ENCODE data around the gene TULP4. TPM values are rescaled to one million over a fixed set of nuclear protein-coding genes. Genes with fewer than 3 reads are reported as not detected.
A peak's percentile ranks its signal among the peaks of the same experiment; 100 is the strongest.

Gene TULP4
- total RNA-seq, 1 donor from 2014 or later, result 100 TPM

DNA sequence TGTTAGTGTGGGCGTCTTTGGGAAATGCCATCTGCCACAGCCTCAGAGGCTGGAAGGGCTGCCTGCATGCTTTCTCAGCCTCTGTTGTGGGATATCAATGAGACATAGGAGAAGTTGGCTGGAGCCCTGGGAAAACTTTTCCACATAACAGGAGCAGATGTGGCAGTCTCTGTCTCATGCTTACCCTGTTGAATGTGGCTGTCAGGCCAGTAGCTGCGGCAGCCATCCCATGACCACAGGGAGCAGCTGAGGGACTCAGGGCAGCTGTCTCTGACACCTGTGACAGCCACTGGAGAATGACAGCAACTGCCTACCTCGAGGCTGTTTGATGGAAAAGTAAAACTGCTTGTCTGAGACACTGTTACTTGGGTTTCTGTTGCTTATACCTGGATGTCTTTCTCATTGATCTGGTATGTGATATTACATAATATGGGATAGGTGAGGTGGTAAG is 64.4 kb downstream of the TULP4 start:
- TF ChIP-seq, protein P1, sequence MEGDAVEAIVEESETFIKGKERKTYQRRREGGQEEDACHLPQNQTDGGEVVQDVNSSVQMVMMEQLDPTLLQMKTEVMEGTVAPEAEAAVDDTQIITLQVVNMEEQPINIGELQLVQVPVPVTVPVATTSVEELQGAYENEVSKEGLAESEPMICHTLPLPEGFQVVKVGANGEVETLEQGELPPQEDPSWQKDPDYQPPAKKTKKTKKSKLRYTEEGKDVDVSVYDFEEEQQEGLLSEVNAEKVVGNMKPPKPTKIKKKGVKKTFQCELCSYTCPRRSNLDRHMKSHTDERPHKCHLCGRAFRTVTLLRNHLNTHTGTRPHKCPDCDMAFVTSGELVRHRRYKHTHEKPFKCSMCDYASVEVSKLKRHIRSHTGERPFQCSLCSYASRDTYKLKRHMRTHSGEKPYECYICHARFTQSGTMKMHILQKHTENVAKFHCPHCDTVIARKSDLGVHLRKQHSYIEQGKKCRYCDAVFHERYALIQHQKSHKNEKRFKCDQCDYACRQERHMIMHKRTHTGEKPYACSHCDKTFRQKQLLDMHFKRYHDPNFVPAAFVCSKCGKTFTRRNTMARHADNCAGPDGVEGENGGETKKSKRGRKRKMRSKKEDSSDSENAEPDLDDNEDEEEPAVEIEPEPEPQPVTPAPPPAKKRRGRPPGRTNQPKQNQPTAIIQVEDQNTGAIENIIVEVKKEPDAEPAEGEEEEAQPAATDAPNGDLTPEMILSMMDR (IDR thresholded peaks at IDR 0.05), result no peak
- Mint-ChIP-seq H3K27me3 (ENCODE audit: unreplicated experiment) (no peaks in the 10 kb centered on the region), H3K4me3 (ENCODE audit: unreplicated experiment) (no peak overlapping the region), H3K9me3 (ENCODE audit: unreplicated experiment) (no peaks in the 10 kb centered on the region), H3K36me3 (ENCODE audit: unreplicated experiment) (peaks cover 3% of the 10 kb centered on the region), H3K4me1 (ENCODE audit: unreplicated experiment) (peaks cover 17% of the 10 kb centered on the region), H3K27ac (ENCODE audit: unreplicated experiment) (no peak overlapping the region)
- DNase-seq (ENCODE audit: extremely low spot score, unreplicated experiment), result peak; percentile 53

DNA sequence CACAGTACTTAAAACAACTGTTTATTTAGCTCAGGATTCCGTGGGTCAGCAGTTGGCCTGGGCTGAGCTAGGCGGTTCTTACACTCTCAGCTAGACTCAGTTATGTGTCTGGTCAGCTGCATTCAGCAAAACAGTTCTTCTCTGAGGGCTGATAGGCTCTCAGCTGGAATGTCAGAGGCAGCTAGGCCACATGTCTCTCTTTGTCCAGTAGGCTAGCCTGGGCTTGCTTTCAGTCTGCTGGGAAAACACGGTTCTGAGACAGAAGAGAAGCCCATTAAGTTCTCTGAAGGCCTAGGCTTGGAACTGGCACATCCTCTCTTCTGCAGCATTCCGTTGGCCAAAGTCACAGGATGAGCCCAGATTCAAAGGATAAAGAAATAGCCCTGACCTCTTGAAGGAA is 65.6 kb downstream of the TULP4 start:
- no peaks in the 10 kb centered on the region for H3K36me3 Mint-ChIP-seq (ENCODE audit: unreplicated experiment)
- TF ChIP-seq, protein P1 (IDR thresholded peaks at IDR 0.05), result no peak
- no peak overlapping the region for H3K4me3 Mint-ChIP-seq (ENCODE audit: unreplicated experiment)
- H3K9me3 Mint-ChIP-seq (ENCODE audit: unreplicated experiment), result no peaks in the 10 kb centered on the region
- H3K27me3 Mint-ChIP-seq (ENCODE audit: unreplicated experiment), result no peaks in the 10 kb centered on the region
- peaks cover 15% of the 10 kb centered on the region for H3K4me1 Mint-ChIP-seq (ENCODE audit: unreplicated experiment)
- peak; percentile 38 for DNase-seq (ENCODE audit: extremely low spot score, unreplicated experiment)
- H3K27ac Mint-ChIP-seq (ENCODE audit: unreplicated experiment), result peak overlapping the region; percentile 80

DNA sequence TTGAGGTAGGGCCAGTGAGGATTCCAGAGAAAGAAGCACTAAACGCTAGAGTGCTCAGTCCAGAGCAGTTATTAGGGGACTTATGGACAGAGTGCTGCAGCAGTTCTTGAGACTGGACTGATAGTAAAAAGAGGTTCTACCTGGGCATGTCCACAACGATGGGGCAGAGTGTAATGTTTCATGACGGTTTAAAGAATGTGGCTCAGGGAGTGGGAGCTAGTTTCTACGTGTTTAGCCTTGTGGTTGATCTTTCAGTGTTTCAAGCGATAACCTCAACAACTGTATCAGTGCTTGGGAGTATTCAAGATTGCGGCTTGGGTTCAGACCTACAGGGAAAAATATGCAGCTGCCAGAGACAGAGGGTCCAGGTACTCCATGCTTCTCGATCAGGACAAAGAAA is 67.1 kb downstream of the TULP4 start:
- no peak overlapping the region for H3K27ac Mint-ChIP-seq (ENCODE audit: unreplicated experiment)
- TF ChIP-seq, protein P1 (IDR thresholded peaks at IDR 0.05), result no peak
- no peaks in the 10 kb centered on the region for H3K9me3 Mint-ChIP-seq (ENCODE audit: unreplicated experiment)
- no peak overlapping the region for H3K4me3 Mint-ChIP-seq (ENCODE audit: unreplicated experiment)
- H3K36me3 Mint-ChIP-seq (ENCODE audit: unreplicated experiment), result no peaks in the 10 kb centered on the region
- peaks cover 12% of the 10 kb centered on the region for H3K4me1 Mint-ChIP-seq (ENCODE audit: unreplicated experiment)
- DNase-seq (ENCODE audit: extremely low spot score, unreplicated experiment), result no peak
- no peaks in the 10 kb centered on the region for H3K27me3 Mint-ChIP-seq (ENCODE audit: unreplicated experiment)

GRCh38 chr6:158381214-158381613 is 68.9 kb downstream of the TULP4 start:
- Mint-ChIP-seq H3K27me3 (ENCODE audit: unreplicated experiment) (no peaks in the 10 kb centered on the region), H3K36me3 (ENCODE audit: unreplicated experiment) (no peaks in the 10 kb centered on the region), H3K4me3 (ENCODE audit: unreplicated experiment) (no peak overlapping the region), H3K9me3 (ENCODE audit: unreplicated experiment) (no peaks in the 10 kb centered on the region), H3K4me1 (ENCODE audit: unreplicated experiment) (peaks cover 12% of the 10 kb centered on the region), H3K27ac (ENCODE audit: unreplicated experiment) (no peak overlapping the region)
- TF ChIP-seq, protein P1 (IDR thresholded peaks at IDR 0.05), result no peak
- no peak for DNase-seq (ENCODE audit: extremely low spot score, unreplicated experiment)

DNA sequence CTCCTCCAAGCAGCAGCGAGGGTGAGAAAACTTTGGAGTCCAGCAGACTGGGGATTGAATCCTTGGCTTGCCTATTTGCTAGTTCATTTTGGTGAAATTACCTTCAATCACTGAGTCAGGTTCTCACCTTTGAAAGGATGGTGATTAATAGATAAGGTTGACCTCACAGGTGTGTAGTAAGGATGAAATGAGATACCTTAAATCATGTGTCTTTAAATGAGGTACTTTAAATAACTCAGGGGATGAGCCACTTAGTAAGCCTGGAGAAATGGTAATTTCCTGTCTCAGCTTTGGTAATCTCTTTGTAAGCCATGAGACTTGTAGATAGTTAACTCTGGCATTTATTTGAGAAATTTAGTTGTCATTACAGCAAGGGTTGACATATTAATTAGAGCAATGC is 70.2 kb downstream of the TULP4 start:
- Mint-ChIP-seq H3K9me3 (ENCODE audit: unreplicated experiment) (no peaks in the 10 kb centered on the region), H3K27me3 (ENCODE audit: unreplicated experiment) (no peaks in the 10 kb centered on the region), H3K4me1 (ENCODE audit: unreplicated experiment) (peaks cover 8% of the 10 kb centered on the region), H3K27ac (ENCODE audit: unreplicated experiment) (no peak overlapping the region), H3K36me3 (ENCODE audit: unreplicated experiment) (no peaks in the 10 kb centered on the region), H3K4me3 (ENCODE audit: unreplicated experiment) (no peak overlapping the region)
- TF ChIP-seq, protein P1 (IDR thresholded peaks at IDR 0.05), result no peak
- DNase-seq (ENCODE audit: extremely low spot score, unreplicated experiment), result no peak

Data from osteocyte (in vitro differentiated cells).